Measurements from ENCODE around the gene INAFM2.

- TF ChIP-seq NANOG (IDR thresholded peaks at IDR 0.05; ENCODE audit: borderline replicate concordance): no peak
- TF ChIP-seq CTCF (conservative IDR thresholded peaks at IDR 0.05; ENCODE audit: low read depth in 2 of 2): peak in 1 of 2 experiments; percentile 35; a peak in 2 of 4 replicates
Observed at GRCh38 chr15:40358471-40359353, 35.2 kb downstream of the INAFM2 start.

Measured in GM23338 (cell line).